IPS-NIHi7 (cell line): ENCODE results near the gene SPARC.

ENCODE experiments used
- DNase-seq: peaks from one replicate; pipeline ENCODE4 v3.0.0; 2012; ENCODE audit warnings: mixed read lengths; ENCODE audit errors: extremely low spot score

SPARC gene

GRCh38 chr5:151660616-151661495, 25.9 kb downstream of the SPARC start:
- no peak for DNase-seq

GRCh38 chr5:151659001-151659754, 27.5 kb downstream of the SPARC start:
- DNase-seq, result peak; percentile 92

GRCh38 chr5:151657114-151657513, 29.6 kb downstream of the SPARC start:
- no peak for DNase-seq

- DNase-seq, result no peak
These were observed 30.4 kb downstream of the SPARC start for GRCh38 chr5:151656311-151656710.

GRCh38 chr5:151651997-151652645, 34.6 kb downstream of the SPARC start:
- DNase-seq, result peak; percentile 92

GRCh38 chr5:151648988-151649387, 37.7 kb downstream of the SPARC start:
- no peak for DNase-seq

- no peak for DNase-seq
These were observed 38.6 kb downstream of the SPARC start for GRCh38 chr5:151648089-151648488.

GRCh38 chr5:151647320-151647861, 39.3 kb downstream of the SPARC start:
- DNase-seq, result no peak

- DNase-seq, result no peak
These were observed 40.4 kb downstream of the SPARC start for GRCh38 chr5:151646334-151646733.

- DNase-seq, result no peak
These were observed 43.3 kb downstream of the SPARC start for GRCh38 chr5:151643388-151643787.

- no peak for DNase-seq
These were observed 44.1 kb downstream of the SPARC start for GRCh38 chr5:151642472-151643140.

GRCh38 chr5:151638619-151639018, 48.1 kb downstream of the SPARC start:
- no peak for DNase-seq

GRCh38 chr5:151637676-151638075, 49.0 kb downstream of the SPARC start:
- no peak for DNase-seq

- DNase-seq, result no peak
These were observed 52.8 kb downstream of the SPARC start for GRCh38 chr5:151633892-151634291.

GRCh38 chr5:151632941-151633340, 53.8 kb downstream of the SPARC start:
- DNase-seq, result no peak

GRCh38 chr5:151632524-151632923, 54.2 kb downstream of the SPARC start:
- DNase-seq, result no peak

- DNase-seq, result no peak
These were observed 54.8 kb downstream of the SPARC start for GRCh38 chr5:151631941-151632340.

- no peak for DNase-seq
These were observed 56.6 kb downstream of the SPARC start for GRCh38 chr5:151630088-151630487.

GRCh38 chr5:151628112-151628823, 58.4 kb downstream of the SPARC start:
- no peak for DNase-seq

- DNase-seq, result no peak
These were observed 59.1 kb downstream of the SPARC start for GRCh38 chr5:151627650-151628049.

- no peak for DNase-seq
These were observed 61.4 kb downstream of the SPARC start for GRCh38 chr5:151625285-151625684.
